Activated CD4-positive, alpha-beta T cell treated with anti-CD3 and anti-CD28 coated beads, Interleukin-2, amount 10 ng/mL, durations not matched to agents 24 days and 14 days (primary cell): ENCODE measurements around the gene SOCS1. TPM values are rescaled to one million over a fixed set of nuclear protein-coding genes. Genes with fewer than 3 reads are reported as not detected.

Experiments used
- DNase-seq: peaks from one replicate; pipeline ENCODE4 v3.0.0; 2022
- H3K27ac Mint-ChIP-seq: one replicate; pipeline ENCODE4 v1.8.0; 2022; ENCODE audit warnings: mild to moderate bottlenecking, mixed read lengths
- H3K27me3 Mint-ChIP-seq: one replicate; pipeline ENCODE4 v1.8.0; 2022; ENCODE audit warnings: mixed read lengths
- H3K36me3 Mint-ChIP-seq: one replicate; pipeline ENCODE4 v1.8.0; 2022; ENCODE audit warnings: low read depth, mild to moderate bottlenecking, mixed read lengths
- H3K4me1 Mint-ChIP-seq: one replicate; pipeline ENCODE4 v1.8.0; 2021; ENCODE audit warnings: mixed read lengths
- H3K4me3 Mint-ChIP-seq: one replicate; pipeline ENCODE4 v1.8.0; 2022; ENCODE audit warnings: mild to moderate bottlenecking, moderate library complexity, mixed read lengths
- H3K9me3 Mint-ChIP-seq: one replicate; pipeline ENCODE4 v1.8.0; 2021; ENCODE audit warnings: mixed read lengths
- intact Hi-C: fragments of 100-400 bp; cut with micrococcal nuclease; formaldehyde crosslinking; loops from one replicate; pipeline ENCODE4 v1.15.1; 2023
- total RNA-seq: library from RNA; stranded (reverse); gene quantifications from 2 replicates; pipeline ENCODE4 v1.2.3, GENCODE V29; 2022

Gene SOCS1
- total RNA-seq, 1 donor from 2014 or later: 152 TPM

DNA sequence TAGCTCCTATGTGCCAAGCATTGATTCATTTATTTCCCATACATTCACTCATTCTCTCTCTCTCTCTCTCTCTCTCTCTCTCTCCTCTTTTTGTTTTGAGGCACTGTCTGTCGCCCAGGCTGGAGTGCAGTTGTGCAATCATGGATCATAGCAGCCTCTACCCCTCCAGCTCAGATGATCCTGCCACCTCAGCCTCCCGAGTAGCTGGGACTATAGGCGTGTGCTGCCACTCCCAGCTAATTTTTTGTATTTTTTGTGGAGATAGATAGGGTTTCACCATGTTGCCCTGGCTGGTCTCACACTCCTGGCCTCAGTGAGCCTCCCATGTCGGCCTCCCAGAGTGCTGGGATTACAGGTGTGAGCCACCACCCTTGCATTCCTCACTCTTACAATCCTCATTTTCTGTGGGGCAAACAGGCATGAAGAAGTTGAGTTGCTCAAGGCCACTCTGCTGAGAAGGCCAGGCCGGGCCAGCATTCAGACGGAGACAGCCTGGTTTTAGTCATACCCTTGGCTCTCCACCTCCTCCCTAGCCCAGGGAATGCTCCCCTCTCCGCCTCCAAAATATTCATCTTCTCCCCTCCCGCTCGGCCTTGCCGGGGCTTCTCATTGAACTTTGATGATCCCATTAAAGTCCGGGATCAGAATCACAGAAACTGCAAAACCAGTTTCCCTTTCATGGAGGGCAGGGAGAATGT lies 21.0 kb upstream of the SOCS1 start:
- H3K9me3 Mint-ChIP-seq: no peaks in the 10 kb centered on the region
- DNase-seq: no peak
- H3K4me1 Mint-ChIP-seq: peaks cover 3% of the 10 kb centered on the region
- no peak overlapping the region for H3K27ac Mint-ChIP-seq
- no peaks in the 10 kb centered on the region for H3K36me3 Mint-ChIP-seq
- H3K4me3 Mint-ChIP-seq: no peak overlapping the region
- intact Hi-C loops: no loop called here
- peaks cover 9% of the 10 kb centered on the region for H3K27me3 Mint-ChIP-seq

DNA sequence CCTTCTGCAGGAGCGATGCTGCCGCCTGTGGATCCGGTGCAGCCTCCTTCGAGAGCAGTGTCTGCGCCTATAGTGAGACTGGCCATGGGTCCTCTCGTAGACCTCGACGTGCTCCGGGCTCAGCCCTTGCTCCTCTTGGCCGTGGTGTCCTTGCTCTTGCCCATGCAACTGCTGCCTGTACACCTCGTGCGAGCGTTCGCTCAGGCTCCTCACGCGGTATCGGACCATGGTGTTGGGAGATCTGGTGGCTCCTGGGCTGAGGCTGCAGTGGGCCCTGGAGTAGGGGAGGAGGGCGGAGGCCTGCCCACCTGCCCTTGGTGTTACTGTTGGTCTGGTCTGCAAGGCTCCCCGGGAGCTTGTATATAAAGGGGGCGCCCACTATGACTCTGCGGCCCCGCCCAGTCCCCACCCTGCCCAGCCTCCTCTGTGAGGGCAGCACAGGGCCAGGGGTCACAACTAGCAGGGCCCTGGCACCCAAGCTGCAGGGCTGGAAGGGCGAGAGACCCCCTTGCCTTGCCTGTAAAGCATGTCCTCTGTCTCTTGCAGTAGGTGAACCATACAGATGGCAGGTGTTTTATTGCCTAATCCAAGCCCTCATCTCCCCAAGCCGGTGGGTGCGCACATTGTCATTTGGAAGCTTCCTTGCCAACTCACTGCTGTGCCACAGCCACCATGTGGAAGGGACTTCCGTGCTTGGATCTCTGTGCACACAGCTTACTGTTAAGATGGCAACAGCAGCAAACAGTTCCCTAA lies 20.3 kb upstream of the SOCS1 start, which contains the start of gene PRM2:
Gene PRM2 (minus strand): TSS at position 338 of the 753 bp plus-strand sequence. CDS start 110 bp downstream, at position 228.
- intact Hi-C loops: no loop called here
- Mint-ChIP-seq H3K4me1 (peaks cover 2% of the 10 kb centered on the region), H3K4me3 (no peak within 1 kb of the TSS), H3K9me3 (no peaks in the 10 kb centered on the region), H3K36me3 (no peaks in the 10 kb centered on the region), H3K27ac (no peak within 1 kb of the TSS), H3K27me3 (peaks cover 7% of the 10 kb centered on the region)
- DNase-seq: no peak

GRCh38 chr16:11274964-11275363 lies 19.0 kb upstream of the SOCS1 start:
- Mint-ChIP-seq H3K9me3 (no peaks in the 10 kb centered on the region), H3K27ac (no peak overlapping the region), H3K36me3 (no peaks in the 10 kb centered on the region), H3K27me3 (peaks cover 7% of the 10 kb centered on the region), H3K4me1 (peaks cover under 1% of the 10 kb centered on the region), H3K4me3 (no peak overlapping the region)
- no peak for DNase-seq
- intact Hi-C loops: no loop called here

DNA sequence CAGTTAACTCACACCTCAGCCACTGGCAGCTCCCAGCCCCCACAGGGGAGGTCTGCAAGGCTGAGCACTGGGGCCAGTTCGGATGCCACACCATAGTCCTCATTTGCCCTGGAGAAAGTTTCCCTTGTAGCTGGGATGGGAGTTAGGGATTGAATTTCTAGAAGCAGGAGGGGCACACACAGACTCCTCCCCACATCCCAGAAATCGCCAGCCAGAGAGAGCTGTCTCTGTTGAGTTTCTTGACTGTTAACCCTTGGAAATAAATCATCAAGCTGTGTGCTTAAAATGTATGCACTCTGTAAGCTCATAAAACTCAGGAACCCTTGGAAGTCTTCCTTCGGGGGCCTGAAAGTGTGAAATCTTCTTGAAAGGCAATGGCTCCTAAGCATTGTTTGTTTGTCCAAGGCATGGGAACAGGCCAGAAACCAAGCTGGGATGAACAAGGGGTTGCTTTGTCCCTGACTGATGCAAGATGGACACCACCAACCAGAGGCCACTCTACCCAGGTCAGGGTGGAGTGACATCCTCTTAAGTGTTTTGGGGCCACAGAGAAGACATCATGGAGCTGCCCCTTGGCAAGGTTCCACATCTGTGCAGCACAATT lies 17.8 kb upstream of the SOCS1 start:
- no peak overlapping the region for H3K27ac Mint-ChIP-seq
- H3K4me1 Mint-ChIP-seq: no peaks in the 10 kb centered on the region
- no peak for DNase-seq
- H3K4me3 Mint-ChIP-seq: no peak overlapping the region
- intact Hi-C loops: no loop called here
- H3K36me3 Mint-ChIP-seq: no peaks in the 10 kb centered on the region
- no peaks in the 10 kb centered on the region for H3K9me3 Mint-ChIP-seq
- peaks cover 7% of the 10 kb centered on the region for H3K27me3 Mint-ChIP-seq

- H3K4me3 Mint-ChIP-seq: no peak within 1 kb of the TSS
- H3K9me3 Mint-ChIP-seq: peaks cover 5% of the 10 kb centered on the region
- H3K27me3 Mint-ChIP-seq: peaks cover 9% of the 10 kb centered on the region
- intact Hi-C loops: no loop called here
- H3K36me3 Mint-ChIP-seq: no peaks in the 10 kb centered on the region
- no peak for DNase-seq
- no peak within 1 kb of the TSS for H3K27ac Mint-ChIP-seq
- H3K4me1 Mint-ChIP-seq: no peaks in the 10 kb centered on the region
Measured at GRCh38 chr16:11272921-11273720, 17.1 kb upstream of the SOCS1 start, which contains the start of gene PRM3. Gene PRM3 (minus strand): TSS chr16:11273629. CDS start chr16:11273595, 34 bp downstream.

DNA sequence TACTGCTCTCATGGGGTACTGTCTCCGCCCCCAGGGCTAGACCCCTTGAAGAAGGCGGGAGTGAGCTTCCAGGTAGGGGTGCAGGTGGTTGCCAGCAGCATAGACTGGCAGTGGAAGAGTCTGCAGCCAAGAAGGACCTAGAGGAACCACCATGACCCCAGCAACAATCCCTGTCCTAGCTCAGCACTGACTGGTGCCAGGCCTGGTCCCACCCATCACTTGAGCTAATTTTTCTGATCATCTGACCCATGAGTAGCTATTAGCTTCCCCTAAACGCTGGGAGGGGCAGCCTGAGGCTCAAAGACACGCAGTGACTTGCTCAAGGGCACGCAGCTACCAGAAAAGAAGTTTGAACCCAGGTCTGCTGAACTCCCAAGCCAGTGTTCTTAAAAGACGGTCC lies 16.5 kb upstream of the SOCS1 start:
- no peak overlapping the region for H3K27ac Mint-ChIP-seq
- peaks cover 5% of the 10 kb centered on the region for H3K9me3 Mint-ChIP-seq
- DNase-seq: no peak
- H3K36me3 Mint-ChIP-seq: no peaks in the 10 kb centered on the region
- intact Hi-C loops: no loop called here
- peaks cover 8% of the 10 kb centered on the region for H3K27me3 Mint-ChIP-seq
- no peaks in the 10 kb centered on the region for H3K4me1 Mint-ChIP-seq
- no peak overlapping the region for H3K4me3 Mint-ChIP-seq

DNA sequence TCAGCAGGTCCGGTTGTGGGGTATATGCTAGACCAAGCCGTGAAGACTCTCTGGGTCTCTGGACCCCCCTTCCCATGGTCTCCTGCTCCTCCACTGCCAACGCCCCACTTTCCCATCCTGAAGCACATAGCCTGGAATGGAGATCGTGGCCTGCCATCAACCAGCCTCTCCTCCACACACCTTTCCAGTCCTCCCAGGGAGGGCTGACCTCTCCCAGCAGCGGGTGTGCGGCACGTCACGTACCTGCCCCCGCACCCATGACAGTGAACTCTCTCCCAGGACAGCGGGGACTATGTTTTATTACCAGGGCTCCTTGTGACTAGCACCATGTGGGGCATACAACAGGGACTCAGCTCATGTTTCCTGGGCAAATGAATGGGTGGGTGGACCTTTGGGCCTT lies 15.6 kb upstream of the SOCS1 start:
- DNase-seq: no peak
- H3K4me3 Mint-ChIP-seq: no peak overlapping the region
- H3K27me3 Mint-ChIP-seq: peaks cover 6% of the 10 kb centered on the region
- intact Hi-C loops: no loop called here
- no peaks in the 10 kb centered on the region for H3K36me3 Mint-ChIP-seq
- peaks cover 5% of the 10 kb centered on the region for H3K9me3 Mint-ChIP-seq
- H3K4me1 Mint-ChIP-seq: no peaks in the 10 kb centered on the region
- H3K27ac Mint-ChIP-seq: no peak overlapping the region

DNA sequence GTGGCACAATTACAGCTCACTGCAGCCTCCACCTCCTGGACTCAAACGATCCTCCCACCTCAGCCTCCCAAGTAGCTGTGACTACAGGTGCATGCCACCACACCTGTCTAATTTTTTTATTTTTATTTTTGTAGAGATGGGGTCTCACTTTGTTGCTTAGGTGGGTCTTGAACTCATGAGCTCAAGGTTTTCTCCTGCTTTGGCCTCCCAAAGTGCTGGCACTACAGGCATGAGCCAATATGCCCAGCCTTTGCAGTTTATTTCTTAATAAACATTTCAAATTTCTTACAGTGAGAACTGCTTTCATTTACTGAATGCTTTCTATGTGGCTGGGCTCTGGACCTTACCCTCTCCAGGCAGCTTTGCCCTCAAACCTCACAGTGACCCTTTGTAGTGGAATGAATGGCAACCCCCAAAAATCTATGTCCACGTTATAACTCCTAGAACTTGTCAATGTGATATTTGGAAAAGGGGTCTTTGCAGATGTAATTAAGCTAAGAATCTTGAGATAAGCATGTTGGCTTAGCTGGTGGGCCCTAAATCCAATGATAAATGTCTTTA lies 14.7 kb upstream of the SOCS1 start:
- Mint-ChIP-seq H3K9me3 (peaks cover 5% of the 10 kb centered on the region), H3K27ac (no peak overlapping the region), H3K27me3 (peaks cover 6% of the 10 kb centered on the region), H3K4me3 (no peak overlapping the region), H3K36me3 (no peaks in the 10 kb centered on the region), H3K4me1 (no peaks in the 10 kb centered on the region)
- DNase-seq: no peak
- intact Hi-C loops: no loop called here

DNA sequence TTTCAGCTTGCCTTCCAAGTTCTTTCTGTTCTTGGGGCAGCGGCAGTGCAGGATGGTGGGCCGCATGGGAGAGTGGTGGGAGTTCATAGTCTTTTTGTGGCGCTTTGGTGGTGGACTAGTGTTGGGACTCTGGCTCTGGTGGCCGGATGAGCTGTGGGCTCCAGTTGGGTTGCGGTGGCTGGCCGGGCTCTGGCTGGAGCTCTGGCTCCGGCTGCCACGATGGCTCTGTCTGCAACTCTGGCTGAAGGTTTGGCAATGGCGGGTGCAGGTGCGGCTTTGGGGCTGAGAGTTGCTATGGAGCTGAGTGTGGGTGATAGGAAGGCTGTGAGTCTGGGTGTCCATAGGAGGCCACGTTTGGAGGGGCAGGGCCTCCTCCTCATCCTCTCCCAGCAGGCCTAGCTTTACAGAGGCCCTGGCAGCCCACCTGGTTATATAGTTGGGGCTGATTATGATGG lies 12.9 kb upstream of the SOCS1 start, which contains the start of gene TNP2:
Gene TNP2 (minus strand): TSS at position 405 of the 455 bp plus-strand sequence. CDS start 63 bp downstream, at position 342.
- peaks cover 6% of the 10 kb centered on the region for H3K27me3 Mint-ChIP-seq
- peaks cover 5% of the 10 kb centered on the region for H3K9me3 Mint-ChIP-seq
- no peak for DNase-seq
- H3K4me1 Mint-ChIP-seq: peaks cover 11% of the 10 kb centered on the region
- H3K36me3 Mint-ChIP-seq: no peaks in the 10 kb centered on the region
- H3K4me3 Mint-ChIP-seq: no peak within 1 kb of the TSS
- no peak within 1 kb of the TSS for H3K27ac Mint-ChIP-seq
- intact Hi-C loops: no loop called here

DNA sequence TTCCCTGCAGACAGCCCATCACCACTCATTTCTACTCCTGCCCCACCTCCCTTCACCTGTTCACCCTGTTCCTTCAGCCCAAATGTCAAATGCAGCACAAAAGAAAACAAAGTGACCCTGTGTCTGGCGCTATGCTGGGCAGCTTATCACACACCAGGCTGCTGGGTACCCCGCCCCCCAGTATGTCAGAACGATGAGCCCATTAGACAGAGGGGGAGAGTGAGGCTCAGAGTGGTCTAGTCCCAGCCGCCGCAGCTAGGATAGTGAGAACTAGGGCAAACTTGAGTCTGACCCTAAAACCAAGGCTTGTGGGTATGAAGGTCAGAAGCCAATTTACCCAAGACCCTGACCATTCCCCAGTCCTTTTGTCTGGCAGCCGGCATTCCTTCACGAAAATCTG lies 9.1 kb upstream of the SOCS1 start:
- Mint-ChIP-seq H3K4me1 (peaks cover 27% of the 10 kb centered on the region), H3K4me3 (no peak overlapping the region), H3K27me3 (peaks cover 3% of the 10 kb centered on the region), H3K36me3 (no peaks in the 10 kb centered on the region), H3K27ac (no peak overlapping the region), H3K9me3 (peaks cover 5% of the 10 kb centered on the region)
- DNase-seq: no peak
- intact Hi-C loops: loop anchor here (2.0 kb wide), 1 partner anchor 46 kb away; no protein-coding TSS in a partner anchor

DNA sequence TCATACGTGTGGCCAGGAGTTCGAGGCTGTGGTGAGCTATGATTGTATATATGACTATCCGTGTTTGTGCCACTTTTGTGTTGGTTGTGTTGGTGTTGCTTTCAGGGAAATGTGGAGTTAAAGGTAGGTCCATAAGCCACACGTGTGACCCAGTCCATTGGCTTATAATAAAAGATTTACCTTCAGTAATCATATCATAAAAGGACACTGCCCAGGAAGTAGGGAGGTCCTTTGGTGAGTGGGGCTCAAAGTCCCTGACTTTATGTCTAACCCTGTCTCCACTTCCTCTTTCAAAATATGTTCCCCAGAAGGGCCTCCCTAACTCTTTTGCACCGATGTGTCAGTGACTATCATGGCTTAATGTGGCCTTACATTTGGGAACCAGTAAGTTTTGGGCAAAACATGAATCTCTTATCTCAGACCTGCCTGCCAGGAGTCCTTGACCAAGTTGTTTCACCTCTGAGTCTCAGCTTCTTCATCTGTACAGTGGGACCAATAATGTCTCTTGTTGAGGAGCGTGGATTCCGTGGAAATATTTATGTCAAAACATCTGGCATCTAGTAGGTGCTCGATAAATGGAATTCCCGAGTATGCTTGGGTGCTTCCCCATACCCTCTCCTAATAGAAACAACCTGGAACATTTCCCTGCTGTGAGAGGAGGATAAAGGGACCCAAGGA lies 8.3 kb upstream of the SOCS1 start:
- H3K9me3 Mint-ChIP-seq: peaks cover 5% of the 10 kb centered on the region
- H3K27me3 Mint-ChIP-seq: peaks cover 3% of the 10 kb centered on the region
- intact Hi-C loops: loop anchor here (2.0 to 5.0 kb wide), 2 partner anchors 33 to 47 kb away; no protein-coding TSS in a partner anchor
- peak overlapping the region; percentile 91 for H3K27ac Mint-ChIP-seq
- peaks cover 35% of the 10 kb centered on the region for H3K4me1 Mint-ChIP-seq
- DNase-seq: no peak
- H3K36me3 Mint-ChIP-seq: no peaks in the 10 kb centered on the region
- H3K4me3 Mint-ChIP-seq: peak overlapping the region; percentile 43

GRCh38 chr16:11263737-11264136 lies 7.7 kb upstream of the SOCS1 start:
- H3K27ac Mint-ChIP-seq: peak overlapping the region; percentile 91
- intact Hi-C loops: loop anchor here (1.0 to 5.0 kb wide), 3 partner anchors 34 to 93 kb away; no protein-coding TSS in a partner anchor
- DNase-seq: peak; percentile 85
- H3K4me1 Mint-ChIP-seq: peaks cover 40% of the 10 kb centered on the region
- H3K9me3 Mint-ChIP-seq: peaks cover 5% of the 10 kb centered on the region
- peaks cover 3% of the 10 kb centered on the region for H3K27me3 Mint-ChIP-seq
- peak overlapping the region; percentile 43 for H3K4me3 Mint-ChIP-seq
- H3K36me3 Mint-ChIP-seq: no peaks in the 10 kb centered on the region
